GM03348 (cell line): ENCODE results near the gene ACACA.
A peak's percentile ranks its signal among the peaks of the same experiment; 100 is the strongest.

ENCODE experiments used
- DNase-seq: peaks from one replicate; pipeline ENCODE4 v3.0.0; 2012; ENCODE audit warnings: low spot score

Gene ACACA

DNA sequence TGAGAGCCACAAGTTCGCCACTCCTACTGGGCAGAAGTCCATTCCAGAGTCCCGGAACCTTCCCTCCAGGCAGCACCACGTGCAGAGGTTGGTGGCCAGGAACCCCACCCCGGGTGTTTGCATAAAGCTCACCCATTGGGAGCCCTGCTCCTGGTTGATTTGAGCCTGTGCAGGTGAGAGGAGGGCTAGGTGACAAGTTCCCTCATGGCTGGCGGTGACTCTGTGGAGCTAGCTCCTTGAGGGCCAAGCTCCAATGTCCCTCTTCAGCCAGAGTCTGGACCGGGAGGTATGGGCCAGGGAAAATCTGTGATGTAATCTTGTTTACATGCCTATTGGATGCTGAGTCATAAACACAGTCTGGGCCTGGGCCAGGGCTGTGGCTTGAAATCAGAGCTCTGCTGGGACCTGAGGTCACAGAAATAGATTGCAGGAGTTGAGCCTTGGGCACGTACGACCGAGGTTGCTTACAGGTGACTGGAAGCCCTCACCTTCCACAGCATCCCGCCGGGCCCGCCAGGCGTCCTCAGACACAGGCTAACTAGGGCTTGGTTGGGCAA is 339.0 kb downstream of the ACACA start:
- peak; percentile 83 for DNase-seq

DNA sequence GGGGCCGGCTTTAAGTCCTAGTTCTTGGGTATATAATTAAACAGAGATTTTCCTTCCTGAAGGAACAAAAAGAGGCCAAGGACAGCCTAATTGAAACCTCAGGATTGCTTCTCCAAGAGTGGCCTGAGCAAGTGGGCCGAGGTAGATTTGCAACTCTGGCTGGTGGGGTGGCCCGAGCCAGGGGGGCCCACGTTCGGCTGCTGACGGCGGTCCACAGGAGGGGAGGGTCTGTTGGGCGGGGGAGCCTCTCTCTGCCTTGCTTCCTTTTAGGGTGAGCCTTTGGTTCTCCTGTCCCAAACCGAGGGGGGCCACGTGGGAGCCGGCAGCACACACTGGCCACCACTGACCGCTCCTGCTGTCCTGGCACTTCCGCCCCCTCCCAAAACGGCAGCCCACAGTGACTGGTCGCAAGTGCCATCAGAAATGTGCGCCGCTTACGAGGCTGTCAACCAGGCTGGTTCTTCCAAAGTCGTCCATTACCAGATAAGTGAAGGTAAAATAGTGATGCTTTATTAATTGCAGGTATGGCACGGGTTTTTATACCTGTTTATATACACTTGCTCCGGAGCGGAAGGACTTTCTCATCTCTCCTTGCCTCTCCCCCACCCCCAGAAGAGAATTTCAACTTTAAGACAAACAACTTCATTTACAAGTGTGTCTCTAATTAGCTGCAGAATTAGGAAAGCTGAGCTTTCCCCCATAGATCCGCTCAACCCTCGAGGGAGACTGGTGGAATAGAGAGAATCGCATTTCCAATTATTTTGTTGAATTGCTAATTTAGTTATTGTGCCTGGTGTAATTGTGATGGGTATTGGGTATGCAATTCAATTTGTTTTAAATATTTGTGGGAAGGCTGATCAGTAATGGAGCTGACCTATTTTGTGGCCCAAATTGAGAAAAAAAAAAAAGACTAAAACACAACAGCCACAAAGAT is 340.0 kb downstream of the ACACA start:
- DNase-seq, result no peak

DNA sequence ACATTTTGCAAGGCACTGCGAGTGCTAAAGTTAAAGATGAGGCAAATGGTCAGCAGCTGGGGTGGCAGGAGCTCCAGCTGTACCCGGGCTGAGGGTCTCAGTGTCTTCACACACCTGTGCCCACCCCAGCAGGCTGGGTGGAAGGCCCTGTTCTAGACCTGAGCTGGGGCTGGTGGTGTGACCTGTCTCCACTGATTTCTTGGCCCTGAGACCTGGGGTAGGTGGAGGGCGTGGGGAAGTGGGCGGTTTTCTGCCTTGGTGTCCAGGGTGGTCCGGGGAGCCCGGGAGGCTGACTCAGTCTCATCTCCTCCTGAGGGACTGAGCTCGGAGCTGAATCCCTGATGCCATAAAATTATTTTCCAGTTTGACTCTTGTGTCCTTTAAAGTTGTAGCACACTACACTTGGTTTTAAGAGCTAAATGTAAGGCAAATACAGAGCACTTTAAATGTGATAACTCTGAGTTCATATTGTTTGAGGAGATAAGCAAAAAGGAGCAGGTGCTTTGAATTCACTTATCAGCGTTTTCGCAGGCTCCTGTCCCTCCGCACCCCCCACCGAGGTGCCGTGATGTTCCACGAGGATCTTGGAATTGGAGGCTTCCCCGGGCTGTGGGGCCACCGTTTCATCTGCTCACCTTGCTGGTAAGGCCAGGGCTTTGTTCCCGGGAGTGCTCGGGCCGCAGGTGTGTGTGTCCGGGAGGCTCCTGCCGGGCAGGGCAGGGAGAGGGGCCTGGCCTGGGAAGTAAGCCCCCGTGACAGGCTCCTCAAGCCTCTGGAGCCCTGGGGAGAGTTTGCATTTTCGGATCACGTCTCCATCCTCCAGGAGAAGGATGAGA is 340.9 kb downstream of the ACACA start:
- no peak for DNase-seq

DNA sequence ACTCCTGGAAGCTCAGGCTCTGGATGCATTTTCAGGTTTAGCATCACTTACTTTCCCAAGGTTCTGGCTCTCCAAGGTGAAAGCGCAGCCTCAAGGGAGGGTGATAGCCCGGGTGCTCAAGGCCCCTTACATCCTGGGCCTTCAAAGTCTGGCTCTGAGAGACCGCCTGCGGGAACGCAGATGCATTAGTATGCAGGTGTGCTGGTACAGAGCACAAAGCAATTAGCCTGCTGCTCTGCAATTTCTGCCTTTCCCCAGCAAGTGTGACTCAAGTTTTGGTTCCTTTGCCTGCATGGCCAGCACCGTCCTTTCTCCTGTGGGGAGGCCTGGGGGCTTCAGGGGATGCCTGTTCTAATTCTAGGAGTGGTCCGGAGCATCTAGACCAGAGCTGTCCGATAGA is 341.7 kb downstream of the ACACA start:
- no peak for DNase-seq

DNA sequence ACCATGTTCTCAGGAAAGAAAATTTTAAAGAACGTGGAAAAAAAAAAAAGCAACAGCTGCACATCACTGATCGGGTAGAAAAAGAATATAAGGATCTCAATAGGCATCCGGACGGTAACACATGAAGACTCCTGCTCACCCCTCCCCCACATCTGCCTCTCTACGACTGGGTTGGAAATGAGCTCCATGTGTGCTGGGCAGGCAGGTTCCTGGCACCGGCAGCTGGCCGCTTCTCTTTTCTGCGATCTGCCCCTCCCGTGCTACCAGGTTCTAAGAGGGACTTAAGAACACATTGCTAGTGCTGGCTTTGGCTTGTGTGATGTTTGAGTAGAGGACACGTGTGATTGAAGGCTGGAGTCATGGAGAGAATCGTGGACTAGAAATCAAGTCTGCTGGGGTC is 342.4 kb downstream of the ACACA start:
- DNase-seq, result no peak

DNA sequence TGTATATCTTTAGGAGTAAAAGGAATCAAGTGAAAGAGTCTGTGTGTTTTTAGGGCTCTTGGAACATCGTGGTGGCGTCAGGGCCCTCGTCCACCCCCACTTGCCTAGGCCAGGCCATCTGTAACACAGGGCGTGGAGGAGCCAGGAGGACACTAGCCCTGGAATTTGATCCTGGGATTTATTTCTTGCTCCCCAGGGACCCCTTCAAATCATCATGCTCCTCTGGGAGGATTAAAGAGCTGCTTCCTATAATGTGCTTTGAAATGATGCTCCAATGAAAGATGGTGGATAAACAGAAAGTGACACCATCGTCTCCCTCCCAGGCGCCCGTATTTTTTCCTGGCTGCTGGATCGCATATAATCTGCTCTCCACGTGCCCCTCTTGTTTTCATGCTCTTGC is 344.6 kb downstream of the ACACA start:
- no peak for DNase-seq

DNA sequence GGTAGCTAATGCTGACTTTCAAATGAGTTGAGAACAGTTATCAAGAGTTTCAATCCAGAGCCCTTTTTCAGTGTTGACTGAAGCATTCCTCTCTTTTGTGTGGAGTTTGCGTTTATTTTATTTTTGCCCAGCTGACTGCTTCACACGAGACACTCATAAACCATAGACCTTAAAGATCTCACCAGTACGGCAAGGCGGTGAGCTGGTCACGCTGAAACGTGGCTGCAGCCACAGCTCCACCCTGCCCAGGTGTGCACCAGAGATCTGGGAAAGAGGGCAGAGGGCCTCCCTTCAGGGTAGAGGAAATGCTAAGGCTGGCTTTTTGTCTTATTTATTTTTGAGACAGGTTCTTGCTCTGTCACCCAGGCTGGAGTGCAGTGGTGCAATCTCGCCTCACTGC is 345.7 kb downstream of the ACACA start:
- DNase-seq, result no peak

DNA sequence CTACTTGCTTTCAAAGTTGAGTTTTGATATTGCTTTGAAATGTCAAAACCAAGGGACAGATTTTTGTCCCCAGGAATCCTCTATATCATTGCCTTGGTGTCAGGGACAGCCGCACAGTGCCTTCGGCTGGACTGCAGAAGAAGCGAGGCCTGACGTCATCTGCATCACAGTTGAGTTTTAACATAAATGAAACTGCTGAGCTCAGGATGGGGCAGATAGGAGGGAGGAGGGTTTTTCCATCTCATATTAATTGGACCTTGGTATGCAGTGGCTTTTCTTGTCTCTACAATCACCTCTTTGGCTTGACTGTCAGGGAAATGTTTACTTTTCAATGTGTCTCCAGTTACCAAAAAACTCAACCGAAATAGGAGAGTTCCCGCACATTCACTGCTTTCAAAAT is 346.5 kb downstream of the ACACA start:
- DNase-seq, result no peak

DNA sequence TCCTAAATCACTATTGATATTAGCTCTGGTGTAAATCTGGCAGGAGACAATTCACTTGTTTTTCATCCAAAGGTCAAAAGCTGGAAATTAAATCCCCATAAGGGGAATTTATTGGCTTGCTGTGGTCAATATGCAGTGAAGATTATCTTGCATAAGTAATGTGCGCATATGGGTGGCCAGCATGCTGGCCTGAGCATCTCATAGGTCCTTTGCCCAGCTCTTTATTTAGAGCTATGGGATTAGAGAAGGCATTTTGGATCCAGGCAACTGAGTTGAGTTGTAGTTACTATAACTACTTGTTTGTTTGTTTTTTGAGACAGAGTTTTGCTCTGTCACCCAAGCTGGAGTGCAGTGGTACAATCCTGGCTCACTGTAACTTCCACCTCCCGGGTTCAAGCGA is 347.1 kb downstream of the ACACA start:
- no peak for DNase-seq

DNA sequence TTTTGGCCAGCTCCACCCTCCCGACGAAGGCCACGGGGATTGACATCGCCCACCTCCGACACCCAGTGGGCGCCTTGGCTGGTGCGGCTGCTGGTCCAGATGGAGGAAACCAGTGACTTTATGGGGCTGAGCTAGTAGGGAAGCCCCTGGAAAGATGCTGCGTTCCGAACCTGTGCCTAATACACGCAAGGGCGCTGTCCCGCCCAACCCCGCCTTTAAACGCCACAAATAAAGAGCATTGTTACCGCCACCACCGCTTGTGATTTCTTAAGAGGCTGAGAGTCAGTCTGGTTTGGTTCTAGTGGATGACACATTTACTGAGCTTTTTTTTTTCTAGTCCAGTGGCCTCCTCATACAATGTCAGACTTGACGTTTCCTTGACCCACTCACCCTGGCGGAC is 350.0 kb downstream of the ACACA start:
- DNase-seq, result no peak

DNA sequence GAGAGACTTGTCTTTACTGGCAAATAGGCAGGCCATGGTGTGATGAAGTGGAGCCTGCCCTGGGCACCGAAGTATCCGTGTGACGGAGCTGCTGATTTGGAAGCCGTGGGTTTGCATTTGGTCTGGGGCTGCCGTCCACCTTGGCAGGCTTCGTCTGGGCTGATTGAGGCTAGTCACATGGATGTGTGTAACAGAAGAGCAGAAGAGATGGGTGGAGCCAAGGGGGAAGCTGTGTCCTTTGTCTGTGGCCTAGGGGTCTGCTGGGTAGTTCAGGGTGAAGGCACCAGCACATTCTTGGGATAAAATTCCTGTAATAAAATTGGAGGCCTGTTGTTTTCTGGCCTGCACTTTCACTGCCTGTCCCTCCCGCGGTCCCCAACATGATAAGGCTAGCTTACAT is 351.7 kb downstream of the ACACA start:
- DNase-seq, result no peak

DNA sequence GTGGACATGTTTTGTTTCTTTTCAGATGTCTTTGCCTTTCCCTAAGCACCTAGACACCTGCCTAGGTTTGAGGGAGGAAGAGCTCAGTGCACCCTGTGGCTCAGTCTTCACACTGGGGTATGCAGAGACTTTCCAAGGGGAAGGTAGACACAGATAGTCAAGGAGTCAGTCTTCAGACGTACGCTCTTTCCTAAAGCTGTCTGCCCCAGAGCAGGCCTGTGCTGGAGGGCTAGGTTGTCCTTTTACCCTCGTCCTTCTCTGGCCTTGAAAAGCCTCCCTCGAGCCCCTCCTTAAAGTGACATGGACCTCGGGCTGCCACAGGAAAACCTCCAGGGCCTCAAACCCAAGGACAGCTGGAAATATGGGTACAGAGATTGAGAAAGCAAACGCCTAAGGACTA is 354.2 kb downstream of the ACACA start:
- no peak for DNase-seq

DNA sequence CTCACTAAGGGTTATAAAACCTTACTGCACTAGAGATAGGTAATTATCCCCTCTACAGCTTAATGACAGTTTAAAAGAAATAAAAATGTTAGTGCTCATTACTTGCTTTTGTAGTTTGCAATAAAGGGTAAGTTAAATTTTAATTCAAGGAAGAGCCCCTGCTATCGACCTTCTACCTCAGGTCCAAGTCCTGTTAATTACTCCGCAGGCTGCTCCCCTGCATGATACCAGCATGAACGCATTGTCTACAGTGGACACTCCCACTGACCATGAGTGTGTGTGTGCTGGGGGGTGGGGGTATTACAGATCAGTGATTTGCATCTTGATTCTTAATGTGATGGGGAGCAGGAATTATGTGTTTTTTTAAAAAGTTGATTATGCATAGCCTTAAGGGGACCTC is 354.8 kb downstream of the ACACA start:
- no peak for DNase-seq

DNA sequence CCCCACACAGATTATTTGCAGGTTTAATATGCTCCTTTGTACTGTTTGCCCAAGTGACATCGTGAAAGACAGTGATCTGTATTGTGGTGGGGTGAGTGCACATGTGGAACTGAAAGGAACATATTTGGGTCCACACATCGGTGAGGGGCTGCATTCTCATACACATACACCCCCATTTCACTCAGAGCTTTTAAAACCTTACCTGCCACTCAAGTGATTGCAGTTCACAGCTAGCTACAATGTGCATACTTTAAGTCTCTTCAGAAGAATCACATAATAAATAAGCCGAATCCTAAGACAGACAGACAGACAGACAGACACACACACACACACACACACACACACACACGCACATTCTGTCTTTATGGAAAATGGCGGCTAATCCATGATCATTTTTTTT is 355.3 kb downstream of the ACACA start:
- DNase-seq, result no peak

DNA sequence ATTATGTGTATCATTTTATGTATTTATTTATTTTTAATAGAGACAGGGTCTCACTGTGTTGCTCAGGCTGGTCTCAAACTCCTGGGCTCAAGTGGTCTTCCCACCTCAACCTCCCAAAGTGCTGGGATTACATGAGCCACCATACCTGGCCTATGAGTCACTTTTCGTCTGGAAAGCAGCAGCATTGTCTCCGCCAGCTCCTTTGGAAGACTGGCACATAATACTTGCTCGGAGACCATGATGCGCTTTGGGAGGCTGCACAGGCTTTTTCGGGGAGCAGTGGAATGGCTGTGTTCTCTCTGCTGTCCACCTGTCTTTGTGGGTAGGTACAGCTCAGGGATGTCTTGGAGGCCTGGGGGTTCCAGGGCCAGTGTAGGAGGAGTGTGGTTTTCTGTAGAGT is 355.7 kb downstream of the ACACA start:
- no peak for DNase-seq

DNA sequence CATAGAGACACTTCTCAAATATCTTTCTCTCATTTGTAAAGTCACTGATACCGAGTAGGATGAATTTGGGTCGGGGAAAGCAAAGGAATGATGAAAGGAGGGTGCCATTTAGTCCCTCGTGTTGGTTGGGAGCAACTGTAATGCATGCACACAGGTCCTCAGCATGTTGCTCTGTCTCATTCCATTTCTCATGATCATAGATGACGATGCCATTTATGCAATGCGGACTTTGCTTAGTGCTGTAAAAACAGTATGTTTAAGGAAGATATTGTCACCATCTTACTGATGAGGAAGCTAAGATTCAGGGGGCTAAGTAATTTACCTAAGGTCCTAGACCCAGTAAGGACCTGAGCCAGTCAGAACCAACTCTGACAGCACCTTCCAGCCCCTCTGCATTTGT is 357.8 kb downstream of the ACACA start:
- DNase-seq, result no peak

DNA sequence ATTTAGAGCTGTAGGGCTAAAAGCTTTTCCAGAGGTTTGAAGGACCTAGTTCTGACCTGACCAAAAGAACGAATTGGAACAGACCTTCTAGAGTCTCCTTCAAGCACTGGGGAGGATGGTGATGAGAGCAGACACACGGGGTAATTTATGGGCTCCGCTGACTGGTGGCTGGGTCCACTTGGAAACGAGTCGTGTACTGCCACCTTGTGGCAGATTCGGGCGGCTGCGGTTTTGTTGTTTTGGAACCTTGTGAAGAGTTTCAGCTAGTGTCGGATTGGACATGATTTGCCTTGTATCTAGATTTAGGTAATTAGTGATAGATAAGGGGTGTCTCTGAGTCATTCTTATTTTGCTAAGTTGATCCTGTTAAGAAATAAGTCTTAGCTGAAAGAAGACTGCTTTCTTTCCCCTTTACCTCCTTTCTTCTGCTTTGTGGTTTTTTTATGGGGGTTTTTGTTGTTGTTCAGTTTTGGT is 359.0 kb downstream of the ACACA start:
- DNase-seq, result peak; percentile 85

DNA sequence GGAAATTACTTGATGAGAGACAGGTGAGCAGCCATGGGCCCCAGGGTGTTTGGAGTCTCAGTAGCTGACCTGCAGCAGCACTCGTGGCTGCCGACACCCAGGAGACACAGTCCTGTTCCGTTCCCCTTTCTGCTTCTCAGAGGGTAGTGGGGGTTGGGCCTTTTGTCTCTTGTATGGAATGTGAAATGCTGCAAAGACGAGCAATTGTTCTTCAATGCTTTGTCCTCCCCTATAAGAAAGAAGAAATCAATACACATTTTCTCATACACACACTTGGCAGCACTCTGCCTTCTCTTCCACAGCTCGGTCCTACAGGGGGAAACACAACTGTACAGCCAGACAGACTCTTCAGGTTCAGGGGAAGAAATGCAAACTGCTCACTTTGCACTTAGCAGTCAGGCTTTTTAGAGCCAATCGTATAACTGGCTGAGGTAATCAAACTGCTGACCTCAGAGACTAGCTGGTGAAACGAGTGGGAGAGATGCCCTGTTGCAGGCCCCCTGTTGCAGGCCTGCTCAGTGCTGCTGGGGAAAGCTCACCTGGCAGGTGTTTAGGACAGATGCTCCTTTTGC is 361.2 kb downstream of the ACACA start:
- no peak for DNase-seq

DNA sequence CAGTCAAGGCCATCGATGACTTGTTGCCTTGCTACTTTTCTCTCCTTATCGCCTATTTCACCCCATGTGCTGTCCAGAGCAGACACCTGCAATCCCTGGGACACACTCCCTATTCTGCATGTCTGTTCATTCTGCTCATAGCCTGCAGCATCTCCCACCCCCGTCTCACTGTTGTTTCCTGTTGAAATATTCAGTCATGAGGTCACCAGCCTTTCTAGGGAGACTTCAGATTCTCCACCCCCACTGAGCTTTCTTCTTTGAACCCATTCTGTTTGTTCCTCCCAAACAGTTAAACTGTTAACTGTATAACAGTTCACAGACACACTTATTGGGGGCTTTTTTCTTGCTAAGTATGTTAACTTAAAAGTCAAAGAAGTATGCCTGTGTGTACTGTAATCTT is 363.4 kb downstream of the ACACA start:
- no peak for DNase-seq

DNA sequence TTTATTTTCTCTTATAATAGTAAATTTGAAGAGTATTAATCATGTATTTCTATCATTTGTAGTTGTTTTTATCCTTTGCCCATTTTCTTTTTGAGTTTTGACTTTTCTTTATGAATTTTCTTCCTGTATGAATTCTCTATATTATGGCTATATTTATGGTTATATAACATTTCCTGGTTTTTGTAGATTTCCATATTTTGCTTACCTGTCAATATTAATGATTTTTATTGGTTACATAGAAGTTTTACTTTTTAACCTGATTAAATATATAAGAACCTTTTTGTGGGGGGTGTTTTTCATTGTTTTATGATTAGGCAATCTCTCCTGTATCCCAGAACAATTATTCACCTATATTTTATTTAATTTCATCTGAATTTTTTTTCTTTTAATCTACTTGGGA is 364.7 kb downstream of the ACACA start:
- no peak for DNase-seq

DNA sequence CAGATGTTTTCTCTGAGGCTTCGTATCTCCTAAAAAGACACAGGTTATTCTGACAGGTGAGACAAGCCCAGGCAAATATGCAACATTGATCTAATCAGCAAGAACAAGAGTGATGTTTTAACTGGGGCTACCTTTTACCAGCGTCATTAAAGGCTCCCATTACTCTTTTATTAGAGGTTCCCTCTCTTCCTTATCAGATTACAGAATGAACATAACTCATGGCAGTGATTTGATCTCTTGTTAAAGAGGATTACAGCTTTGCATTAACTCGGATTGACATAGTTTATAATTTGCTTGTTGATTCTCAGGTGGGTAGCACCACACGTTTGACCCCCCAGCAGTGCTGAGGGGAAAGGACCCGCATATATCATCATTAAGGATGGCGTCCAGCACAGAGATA is 367.4 kb downstream of the ACACA start:
- no peak for DNase-seq

DNA sequence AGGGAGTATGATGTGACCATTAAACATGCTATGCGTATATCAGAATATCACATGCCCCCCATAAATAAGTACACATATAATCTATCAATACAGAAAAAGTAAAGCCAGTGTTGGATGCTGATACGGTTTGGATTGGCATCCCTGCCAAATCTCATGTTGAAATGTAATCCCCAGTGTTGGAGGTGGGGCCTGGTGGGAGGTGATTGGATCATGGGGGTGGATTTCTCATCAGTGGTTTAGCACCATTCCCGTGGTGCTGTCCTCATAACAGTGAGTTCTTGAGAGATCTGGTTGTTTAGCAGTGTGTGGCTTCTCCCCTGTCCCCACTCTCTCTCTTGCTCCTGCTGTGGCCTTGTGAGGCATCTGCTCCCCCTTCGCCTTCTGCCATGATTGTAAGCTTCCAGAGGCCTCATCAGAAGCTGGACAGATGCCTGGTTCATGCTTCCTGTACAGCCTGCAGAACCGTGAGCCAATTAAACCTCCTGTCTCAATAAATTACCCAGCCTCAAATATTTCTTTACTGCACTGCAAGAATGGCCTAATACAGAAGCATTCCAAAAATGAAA is 369.0 kb downstream of the ACACA start:
- no peak for DNase-seq
